Renal cortex interstitium (tissue), 11 donors: ENCODE data around the gene GPR52. TPM values are rescaled to one million over a fixed set of nuclear protein-coding genes. Genes with fewer than 3 reads are reported as not detected.

ENCODE experiments used
- DNase-seq, 11 donors: peaks; one replicate each; pipeline ENCODE4 v3.0.0-alpha.2; 2013; ENCODE audit warnings: low read depth in 9 of 11, low spot score in 4 of 11; ENCODE audit errors: extremely low read depth in 1 of 11
- polyA plus RNA-seq, 3 donors: library from polyadenylated mRNA; unstranded; fragments of 120-200 nt; gene quantifications; one replicate each; pipeline ENCODE4 v1.2.1, GENCODE V29; 2013; ENCODE audit not compliant: insufficient read length in 3 of 3

GPR52 gene
- polyA plus RNA-seq, 3 donors: not detected

GRCh38 chr1:174448974-174449373, 1.2 kb downstream of the GPR52 start:
- DNase-seq: peak in 9 of 11 donors; percentile 2 to 15 (median 7)

- no peak for DNase-seq
These were observed 3.6 kb downstream of the GPR52 start for GRCh38 chr1:174451408-174451807.

GRCh38 chr1:174465855-174466254, 18.1 kb downstream of the GPR52 start:
- no peak for DNase-seq

GRCh38 chr1:174466607-174467006, 18.8 kb downstream of the GPR52 start:
- DNase-seq: no peak

- DNase-seq: no peak
These were observed 21.3 kb downstream of the GPR52 start for GRCh38 chr1:174469052-174469451.

GRCh38 chr1:174469687-174470086, 21.9 kb downstream of the GPR52 start:
- DNase-seq: no peak

GRCh38 chr1:174479281-174479680, 31.5 kb downstream of the GPR52 start:
- no peak for DNase-seq

GRCh38 chr1:174480324-174480723, 32.6 kb downstream of the GPR52 start:
- no peak for DNase-seq

GRCh38 chr1:174491606-174492005, 43.8 kb downstream of the GPR52 start:
- no peak for DNase-seq

GRCh38 chr1:174497478-174497877, 49.7 kb downstream of the GPR52 start:
- peak in 1 of 11 donors; percentile 8 for DNase-seq
